GM12874 (cell line): ENCODE results near the gene GALNT1.

ENCODE experiments used
- TF ChIP-seq, protein P1 (sequence below): IDR thresholded peaks from 2 replicates; pipeline ENCODE4 v1.5.1; 2011; ENCODE audit warnings: low read depth, mild to moderate bottlenecking, control low read depth, low read length, moderate library complexity; ENCODE audit not compliant: insufficient read depth

Gene GALNT1

DNA sequence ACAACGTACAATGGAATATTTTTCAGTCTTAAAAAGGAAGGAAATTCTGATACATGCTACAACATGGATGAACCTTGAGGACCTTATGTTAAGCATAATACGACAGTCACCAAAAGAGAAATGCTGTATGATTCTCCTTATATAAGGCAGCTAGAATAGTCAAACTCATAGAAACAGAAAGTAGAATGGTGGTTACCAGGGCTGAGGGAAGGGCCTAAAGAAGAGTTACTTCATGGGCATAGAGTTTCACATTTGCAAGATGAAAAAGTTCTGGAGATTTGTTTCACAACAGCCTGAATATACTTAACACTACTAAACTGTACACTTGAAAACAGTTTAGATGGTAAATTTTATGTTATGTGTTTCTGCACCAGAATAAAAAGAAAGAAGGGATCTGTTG lies 113.3 kb downstream of the GALNT1 start:
- TF ChIP-seq, protein P1, sequence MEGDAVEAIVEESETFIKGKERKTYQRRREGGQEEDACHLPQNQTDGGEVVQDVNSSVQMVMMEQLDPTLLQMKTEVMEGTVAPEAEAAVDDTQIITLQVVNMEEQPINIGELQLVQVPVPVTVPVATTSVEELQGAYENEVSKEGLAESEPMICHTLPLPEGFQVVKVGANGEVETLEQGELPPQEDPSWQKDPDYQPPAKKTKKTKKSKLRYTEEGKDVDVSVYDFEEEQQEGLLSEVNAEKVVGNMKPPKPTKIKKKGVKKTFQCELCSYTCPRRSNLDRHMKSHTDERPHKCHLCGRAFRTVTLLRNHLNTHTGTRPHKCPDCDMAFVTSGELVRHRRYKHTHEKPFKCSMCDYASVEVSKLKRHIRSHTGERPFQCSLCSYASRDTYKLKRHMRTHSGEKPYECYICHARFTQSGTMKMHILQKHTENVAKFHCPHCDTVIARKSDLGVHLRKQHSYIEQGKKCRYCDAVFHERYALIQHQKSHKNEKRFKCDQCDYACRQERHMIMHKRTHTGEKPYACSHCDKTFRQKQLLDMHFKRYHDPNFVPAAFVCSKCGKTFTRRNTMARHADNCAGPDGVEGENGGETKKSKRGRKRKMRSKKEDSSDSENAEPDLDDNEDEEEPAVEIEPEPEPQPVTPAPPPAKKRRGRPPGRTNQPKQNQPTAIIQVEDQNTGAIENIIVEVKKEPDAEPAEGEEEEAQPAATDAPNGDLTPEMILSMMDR: no peak

DNA sequence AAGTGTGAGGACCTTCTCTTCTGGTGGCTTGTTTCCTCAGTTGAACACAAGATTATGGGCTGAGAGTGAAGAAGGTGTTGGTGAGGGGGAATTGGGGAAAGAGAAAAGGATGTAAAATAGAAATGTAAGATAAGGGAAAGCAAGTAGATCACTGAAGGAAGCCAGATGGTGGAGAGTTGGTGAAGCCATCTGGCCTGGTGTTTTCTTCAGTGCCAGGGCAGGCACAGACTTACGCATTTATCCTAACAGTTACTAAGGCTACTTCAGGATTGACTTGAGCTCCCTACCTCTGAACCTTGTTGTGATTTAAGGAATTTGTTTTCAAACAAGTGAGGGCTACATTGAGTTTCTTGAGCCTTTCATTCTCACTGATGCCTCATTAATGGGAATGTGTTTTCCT lies 113.8 kb downstream of the GALNT1 start:
- TF ChIP-seq, protein P1: no peak

DNA sequence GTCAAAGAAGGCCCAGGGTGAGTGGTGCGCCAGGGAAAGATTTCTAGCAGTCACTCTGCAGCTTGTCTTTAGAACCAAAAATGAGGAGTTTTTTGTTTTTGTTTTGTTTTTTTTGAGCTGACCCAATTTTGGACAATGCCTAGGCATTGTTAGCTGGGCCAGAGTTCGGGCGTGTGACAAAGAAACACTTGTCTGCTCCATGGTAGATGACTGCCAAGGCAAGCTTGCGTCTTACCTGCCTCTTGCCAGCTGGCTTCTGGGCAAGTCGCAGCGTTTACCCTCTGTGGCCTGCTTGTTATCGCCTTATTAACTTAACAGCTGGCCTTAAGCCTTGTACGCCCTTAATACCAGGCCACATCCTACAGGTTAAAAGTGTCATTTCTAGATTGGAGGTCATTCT lies 114.3 kb downstream of the GALNT1 start:
- TF ChIP-seq, protein P1: no peak

DNA sequence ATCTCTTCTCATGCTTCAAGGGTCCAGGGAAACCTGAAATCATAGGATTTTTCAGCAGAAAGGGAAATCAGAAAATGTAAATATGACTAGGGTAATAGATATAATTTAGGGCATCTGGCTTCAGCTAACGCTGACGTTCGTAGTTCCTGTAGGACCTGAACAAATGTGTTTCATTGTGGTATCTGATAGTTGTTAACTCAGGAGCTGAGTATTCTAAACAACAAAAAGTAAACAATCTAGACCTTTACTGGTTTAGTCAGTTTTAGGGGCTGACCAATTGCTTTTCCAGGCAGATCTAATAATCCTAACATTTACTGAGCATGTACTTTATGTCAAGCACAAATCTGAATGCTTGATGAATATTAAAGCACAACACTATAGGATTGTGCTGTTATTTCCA lies 114.8 kb downstream of the GALNT1 start:
- TF ChIP-seq, protein P1: no peak

DNA sequence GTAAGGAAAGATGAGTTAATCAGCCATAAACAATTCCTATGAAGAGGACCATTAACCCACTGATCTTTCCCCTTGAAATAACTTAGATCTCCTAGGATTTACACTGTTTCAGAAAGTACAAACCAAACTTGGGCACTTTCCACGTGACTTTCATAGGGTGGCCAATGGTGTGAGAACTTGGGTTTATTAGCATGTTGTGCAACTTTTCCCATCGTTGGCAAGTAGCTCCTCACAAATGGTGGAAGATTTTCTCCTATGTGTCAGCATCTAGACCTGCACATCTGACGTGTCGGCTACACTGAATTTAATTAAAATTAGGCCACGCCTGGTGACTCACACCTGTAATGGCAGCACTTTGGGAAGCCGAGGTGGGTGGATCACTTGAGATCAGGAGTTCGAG lies 116.3 kb downstream of the GALNT1 start:
- TF ChIP-seq, protein P1: no peak

DNA sequence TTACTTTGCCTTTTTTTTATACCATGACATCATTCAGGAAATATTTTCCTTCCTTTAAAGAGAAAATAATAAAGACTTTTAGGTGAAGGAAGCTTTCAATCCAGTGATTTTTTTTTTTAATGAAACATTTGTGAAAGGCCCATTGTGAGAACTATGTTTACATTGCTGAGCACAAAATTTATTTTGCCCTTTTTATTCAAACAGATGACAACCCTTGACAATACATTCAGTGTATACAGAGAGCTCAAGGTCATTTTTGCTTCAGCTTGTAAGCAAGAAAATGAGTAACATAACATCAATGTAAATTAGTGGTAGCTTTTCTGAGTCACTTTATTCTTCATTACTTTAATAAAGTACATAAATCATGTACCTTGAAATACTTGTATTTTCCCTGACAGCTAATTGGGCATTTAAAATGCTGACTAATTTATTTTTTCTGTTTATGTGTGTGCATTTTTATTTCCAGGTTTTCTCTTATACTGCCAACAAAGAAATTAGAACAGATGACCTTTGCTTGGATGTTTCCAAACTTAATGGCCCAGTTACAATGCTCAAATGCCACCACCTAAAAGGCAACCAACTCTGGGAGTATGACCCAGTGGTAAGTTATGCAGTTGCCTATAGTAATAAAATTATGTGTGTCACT lies 121.6 kb downstream of the GALNT1 start:
- TF ChIP-seq, protein P1: no peak

DNA sequence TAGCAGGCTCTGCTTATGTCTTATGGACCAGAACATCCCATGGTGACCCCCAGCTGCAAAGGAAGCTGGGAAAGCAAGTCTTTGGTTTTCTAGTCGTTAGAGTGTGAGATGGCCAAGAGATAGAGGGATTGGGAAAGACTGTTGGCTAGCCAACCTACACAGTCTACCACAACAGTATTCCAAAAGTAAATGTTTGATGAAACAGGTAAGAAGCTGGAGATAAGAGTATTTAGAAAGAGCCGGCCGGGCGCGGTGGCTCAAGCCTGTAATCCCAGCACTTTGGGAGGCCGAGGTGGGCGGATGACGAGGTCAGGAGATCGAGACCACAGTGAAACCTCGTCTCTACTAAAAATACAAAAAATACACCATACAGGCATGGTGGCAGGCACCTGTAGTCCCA lies 124.4 kb downstream of the GALNT1 start:
- TF ChIP-seq, protein P1: no peak

DNA sequence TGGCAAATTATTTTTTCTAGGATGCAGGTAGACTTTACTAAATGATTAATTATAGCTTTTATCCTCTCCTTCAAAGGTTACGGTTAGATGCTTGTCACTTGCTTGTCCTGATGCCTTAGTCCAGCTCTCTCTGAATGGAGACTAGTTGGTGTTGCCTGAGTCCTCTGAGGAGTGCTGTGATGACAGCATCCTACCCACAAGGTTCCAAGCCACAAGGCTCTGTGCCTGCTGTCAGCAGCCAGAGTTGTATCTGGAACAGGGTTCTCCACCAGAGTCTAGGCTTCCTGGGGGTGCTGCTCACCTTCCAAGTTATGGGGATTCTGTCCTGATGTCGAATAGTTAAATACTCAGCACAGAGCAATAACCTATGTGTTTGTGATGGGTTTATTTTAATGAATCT lies 125.7 kb downstream of the GALNT1 start:
- TF ChIP-seq, protein P1: no peak
